ENCODE measurements around the gene PLVAP. TPM values are rescaled to one million over a fixed set of nuclear protein-coding genes. Genes with fewer than 3 reads are reported as not detected.
A peak's percentile ranks its signal among the peaks of the same experiment; 100 is the strongest.

PLVAP gene
- total RNA-seq, 1 donor from 2014 or later: 0.58 TPM

- TF ChIP-seq, protein P1, sequence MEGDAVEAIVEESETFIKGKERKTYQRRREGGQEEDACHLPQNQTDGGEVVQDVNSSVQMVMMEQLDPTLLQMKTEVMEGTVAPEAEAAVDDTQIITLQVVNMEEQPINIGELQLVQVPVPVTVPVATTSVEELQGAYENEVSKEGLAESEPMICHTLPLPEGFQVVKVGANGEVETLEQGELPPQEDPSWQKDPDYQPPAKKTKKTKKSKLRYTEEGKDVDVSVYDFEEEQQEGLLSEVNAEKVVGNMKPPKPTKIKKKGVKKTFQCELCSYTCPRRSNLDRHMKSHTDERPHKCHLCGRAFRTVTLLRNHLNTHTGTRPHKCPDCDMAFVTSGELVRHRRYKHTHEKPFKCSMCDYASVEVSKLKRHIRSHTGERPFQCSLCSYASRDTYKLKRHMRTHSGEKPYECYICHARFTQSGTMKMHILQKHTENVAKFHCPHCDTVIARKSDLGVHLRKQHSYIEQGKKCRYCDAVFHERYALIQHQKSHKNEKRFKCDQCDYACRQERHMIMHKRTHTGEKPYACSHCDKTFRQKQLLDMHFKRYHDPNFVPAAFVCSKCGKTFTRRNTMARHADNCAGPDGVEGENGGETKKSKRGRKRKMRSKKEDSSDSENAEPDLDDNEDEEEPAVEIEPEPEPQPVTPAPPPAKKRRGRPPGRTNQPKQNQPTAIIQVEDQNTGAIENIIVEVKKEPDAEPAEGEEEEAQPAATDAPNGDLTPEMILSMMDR (conservative IDR thresholded peaks at IDR 0.05; ENCODE audit: low read depth, low read length): no peak
- peak; percentile 89 for DNase-seq (ENCODE audit: low read depth)
- H3K4me3 ChIP-seq (ENCODE audit: low read depth, low read length): peak within 1 kb of the TSS; percentile 94
Observed at GRCh38 chr19:17419621-17420474, 42.7 kb upstream of the PLVAP start, which contains the start of gene MVB12A. Gene MVB12A (plus strand): TSS chr19:17420047. CDS start chr19:17420136, 89 bp downstream.

DNA sequence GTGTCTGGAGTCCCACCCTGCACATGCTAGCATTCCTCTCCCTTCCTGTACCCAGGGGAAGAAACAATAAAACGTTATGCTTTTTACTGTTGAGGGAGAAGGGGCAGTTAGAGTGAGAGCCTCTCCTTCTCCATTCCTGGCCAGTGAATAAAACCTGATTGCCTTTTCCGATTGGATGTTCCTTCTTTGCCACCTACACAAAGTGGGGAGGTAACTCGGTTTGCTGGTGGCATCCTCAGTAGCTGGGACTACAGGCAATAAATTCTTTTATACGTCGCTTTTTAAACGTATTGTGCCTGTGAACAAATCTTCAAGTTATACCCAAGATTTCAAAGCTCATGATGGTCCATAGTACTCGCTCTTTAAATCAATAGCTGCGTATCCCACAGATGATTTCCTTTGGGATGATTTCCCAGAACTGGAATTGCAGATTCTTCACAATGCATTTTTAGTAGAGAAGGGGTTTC, 42.0 kb upstream of the PLVAP start:
- peak overlapping the region; percentile 94 for H3K4me3 ChIP-seq (ENCODE audit: low read depth, low read length)
- DNase-seq (ENCODE audit: low read depth): no peak
- TF ChIP-seq, protein P1 (conservative IDR thresholded peaks at IDR 0.05; ENCODE audit: low read depth, low read length): no peak

- TF ChIP-seq, protein P1 (conservative IDR thresholded peaks at IDR 0.05; ENCODE audit: low read depth, low read length): no peak
- H3K4me3 ChIP-seq (ENCODE audit: low read depth, low read length): peak overlapping the region; percentile 94
- no peak for DNase-seq (ENCODE audit: low read depth)
Observed at GRCh38 chr19:17418710-17419109, 41.6 kb upstream of the PLVAP start.

DNA sequence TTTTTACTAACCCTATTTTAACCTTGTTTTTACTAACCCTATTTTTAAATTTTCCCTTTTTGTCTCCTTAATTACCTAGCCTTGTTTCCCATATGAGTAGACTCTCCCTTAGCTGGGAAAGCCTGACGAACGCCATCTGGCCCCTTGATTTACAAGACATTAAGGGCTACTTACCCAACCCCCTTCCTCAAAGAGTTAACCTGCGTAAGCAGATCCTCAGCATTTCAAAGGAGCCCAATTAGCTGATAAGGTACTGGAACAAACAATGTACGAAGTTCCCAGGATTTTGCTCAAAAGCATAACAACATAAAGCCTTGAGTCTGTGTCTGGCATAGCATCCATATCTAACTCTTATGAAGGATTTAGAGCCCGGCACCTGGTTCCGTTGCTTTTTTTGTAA, 38.0 kb upstream of the PLVAP start:
- no peak overlapping the region for H3K4me3 ChIP-seq (ENCODE audit: low read depth, low read length)
- TF ChIP-seq, protein P1 (conservative IDR thresholded peaks at IDR 0.05; ENCODE audit: low read depth, low read length): no peak
- no peak for DNase-seq (ENCODE audit: low read depth)

GRCh38 chr19:17414097-17414496, 37.0 kb upstream of the PLVAP start:
- no peak for DNase-seq (ENCODE audit: low read depth)
- TF ChIP-seq, protein P1 (conservative IDR thresholded peaks at IDR 0.05; ENCODE audit: low read depth, low read length): no peak
- H3K4me3 ChIP-seq (ENCODE audit: low read depth, low read length): no peak overlapping the region

GRCh38 chr19:17411801-17412200, 34.7 kb upstream of the PLVAP start:
- TF ChIP-seq, protein P1 (conservative IDR thresholded peaks at IDR 0.05; ENCODE audit: low read depth, low read length): no peak
- H3K4me3 ChIP-seq (ENCODE audit: low read depth, low read length): no peak overlapping the region

More at GRCh38 chr19:17411801-17412200, 34.7 kb upstream of the PLVAP start:
- no peak for DNase-seq (ENCODE audit: low read depth)

Measured in epithelial cell of proximal tubule (primary cell).